CD4-positive, alpha-beta T cell (primary cell): ENCODE results near the gene ENOX1. TPM values are rescaled to one million over a fixed set of nuclear protein-coding genes. Genes with fewer than 3 reads are reported as not detected.
"Not testable (repeated sequence)": the region's sequence is repeated elsewhere in the genome, so short reads cannot be mapped to it uniquely, and the experiment has no call there.

Experiments used
- ATAC-seq: fragments of 200-7000 bp; cut with Tn5 transposase; one replicate; pipeline ENCODE4 v1.10.0; 2022; ENCODE audit warnings: mild to moderate bottlenecking; ENCODE audit not compliant: poor library complexity
- CTCF ChIA-PET: fragments of 350-600 bp; sonication (Branson Sonifier 250); formaldehyde crosslinking; loops from one replicate; lab custom pipeline; 2021; ENCODE audit warnings: antibody characterized with exemption, inconsistent platforms; lab: Charles Lee
- POLR2A ChIA-PET: fragments of 350-600 bp; sonication (Branson Sonifier 250); formaldehyde crosslinking; loops from one replicate; lab custom pipeline; 2021; ENCODE audit warnings: antibody characterized with exemption, inconsistent platforms; lab: Charles Lee
- DNase-seq, 14 experiments: peaks; one replicate each; pipeline ENCODE4 v3.0.0-alpha.2; 2013 to 2020; ENCODE audit warnings: mixed read lengths in 2 of 14
- H3K27ac ChIP-seq, 2 donors: one replicate each; pipeline versions ENCODE4 v1.5.1 to v1.7.0; 2013; ENCODE audit warnings: low read length in 2 of 2, low read depth in 1 of 2, mild to moderate bottlenecking in 1 of 2
- H3K27me3 ChIP-seq, 2 experiments: 1 replicate in 1 of 2; 2 replicates in 1 of 2; pipeline versions ENCODE4 v1.6.1 to v1.7.0; 2013; ENCODE audit warnings: low read length in 2 of 2, control low read depth in 1 of 2, mild to moderate bottlenecking in 1 of 2, moderate library complexity in 1 of 2; ENCODE audit not compliant: insufficient read depth in 2 of 2, control insufficient read depth in 1 of 2
- H3K36me3 ChIP-seq: one replicate; pipeline ENCODE4 v1.6.1; 2013; ENCODE audit warnings: low read length, control low read depth; ENCODE audit not compliant: insufficient read depth
- H3K4me1 ChIP-seq: one replicate; pipeline ENCODE4 v1.6.1; 2013; ENCODE audit warnings: low read length, control low read depth; ENCODE audit not compliant: insufficient read depth
- H3K4me3 ChIP-seq: one replicate; pipeline ENCODE4 v1.5.1; 2013; ENCODE audit warnings: mild to moderate bottlenecking, low read length, moderate library complexity
- H3K9me3 ChIP-seq, 2 experiments: 1 replicate in 1 of 2; 2 replicates in 1 of 2; pipeline versions ENCODE4 v1.6.1 to v1.7.0; 2013; ENCODE audit warnings: low read length in 2 of 2, mild to moderate bottlenecking in 2 of 2, control low read depth in 1 of 2, moderate library complexity in 1 of 2; ENCODE audit not compliant: control insufficient read depth in 1 of 2, insufficient read depth in 1 of 2
- H3K27ac Mint-ChIP-seq: one replicate; pipeline ENCODE4 v1.8.0; 2020; ENCODE audit warnings: mixed read lengths
- H3K27me3 Mint-ChIP-seq: one replicate; pipeline ENCODE4 v1.8.0; 2021; ENCODE audit warnings: mixed read lengths
- H3K36me3 Mint-ChIP-seq: one replicate; pipeline ENCODE4 v1.8.0; 2021; ENCODE audit warnings: low read depth, mixed read lengths
- H3K4me1 Mint-ChIP-seq: one replicate; pipeline ENCODE4 v1.8.0; 2021; ENCODE audit warnings: low read depth, mixed read lengths
- H3K4me3 Mint-ChIP-seq: one replicate; pipeline ENCODE4 v1.8.0; 2020; ENCODE audit warnings: mild to moderate bottlenecking, mixed read lengths
- H3K9me3 Mint-ChIP-seq: one replicate; pipeline ENCODE4 v1.8.0; 2020; ENCODE audit warnings: mixed read lengths
- intact Hi-C, 2 experiments: fragments of 100-400 bp; cut with DNase I in 1 of 2; cut with micrococcal nuclease in 1 of 2; formaldehyde crosslinking; loops; one replicate each; pipeline versions ENCODE4 v1.15.1 to v1.9.0; 2023 to 2025; cut with DNase I, micrococcal nuclease
- total RNA-seq, 174 experiments: library from RNA in 2 of 174; stranded (reverse) in 2 of 174; gene quantifications; one replicate each; pipeline ENCODE4 v1.2.3 and lab custom pipeline; 2021 to 2026
- TF ChIP-seq, protein P1 (sequence below): fragments of 200-600 bp; IDR thresholded peaks from one replicate; pipeline ENCODE4 v1.8.0; 2022; ENCODE audit warnings: antibody characterized with exemption, mild to moderate bottlenecking

Gene ENOX1
- total RNA-seq, 2 experiments from 2014 or later, result not detected

GRCh38 chr13:43830497-43830881, 43.7 kb upstream of the ENOX1 start:
- Mint-ChIP-seq H3K27me3 (peaks cover 10% of the 10 kb centered on the region), H3K4me3 (no peak overlapping the region), H3K36me3 (no peaks in the 10 kb centered on the region), H3K4me1 (no peaks in the 10 kb centered on the region), H3K27ac (no peak overlapping the region), H3K9me3 (no peaks in the 10 kb centered on the region)
- ATAC-seq (no peak), DNase-seq (peak in 2 of 14 experiments; percentile 13 to 14)
- ChIA-PET POLR2A (no interaction called here), CTCF (no interaction called here)
- no peaks in the 10 kb centered on the region for H3K27me3 ChIP-seq
- intact Hi-C loops, result no loop called here
- no peaks in the 10 kb centered on the region for H3K9me3 ChIP-seq
- H3K36me3 ChIP-seq, result no peaks in the 10 kb centered on the region
- no peaks in the 10 kb centered on the region for H3K4me1 ChIP-seq
- TF ChIP-seq, protein P1, sequence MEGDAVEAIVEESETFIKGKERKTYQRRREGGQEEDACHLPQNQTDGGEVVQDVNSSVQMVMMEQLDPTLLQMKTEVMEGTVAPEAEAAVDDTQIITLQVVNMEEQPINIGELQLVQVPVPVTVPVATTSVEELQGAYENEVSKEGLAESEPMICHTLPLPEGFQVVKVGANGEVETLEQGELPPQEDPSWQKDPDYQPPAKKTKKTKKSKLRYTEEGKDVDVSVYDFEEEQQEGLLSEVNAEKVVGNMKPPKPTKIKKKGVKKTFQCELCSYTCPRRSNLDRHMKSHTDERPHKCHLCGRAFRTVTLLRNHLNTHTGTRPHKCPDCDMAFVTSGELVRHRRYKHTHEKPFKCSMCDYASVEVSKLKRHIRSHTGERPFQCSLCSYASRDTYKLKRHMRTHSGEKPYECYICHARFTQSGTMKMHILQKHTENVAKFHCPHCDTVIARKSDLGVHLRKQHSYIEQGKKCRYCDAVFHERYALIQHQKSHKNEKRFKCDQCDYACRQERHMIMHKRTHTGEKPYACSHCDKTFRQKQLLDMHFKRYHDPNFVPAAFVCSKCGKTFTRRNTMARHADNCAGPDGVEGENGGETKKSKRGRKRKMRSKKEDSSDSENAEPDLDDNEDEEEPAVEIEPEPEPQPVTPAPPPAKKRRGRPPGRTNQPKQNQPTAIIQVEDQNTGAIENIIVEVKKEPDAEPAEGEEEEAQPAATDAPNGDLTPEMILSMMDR, result no peak
- H3K27ac ChIP-seq, result no peak overlapping the region
- no peak overlapping the region for H3K4me3 ChIP-seq

DNA sequence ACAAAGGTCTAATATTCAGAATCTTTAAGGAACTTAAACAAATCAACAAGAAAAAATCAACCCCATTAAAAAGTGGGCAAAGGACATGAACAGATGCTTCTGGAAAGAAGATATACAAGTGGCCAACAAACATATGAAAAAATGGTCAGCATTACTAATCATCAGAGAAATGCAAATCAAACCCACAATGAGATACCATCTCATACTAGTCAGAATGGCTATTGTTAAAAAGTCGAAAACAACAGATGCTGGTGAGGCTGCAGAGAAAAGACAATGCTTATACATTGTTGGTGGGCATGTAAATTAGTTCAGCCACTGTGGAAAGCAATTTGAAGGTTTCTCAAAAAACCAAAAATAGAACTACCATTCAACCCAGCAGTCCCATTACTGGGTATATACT, 37.9 kb upstream of the ENOX1 start:
- H3K4me1 Mint-ChIP-seq, H3K9me3 Mint-ChIP-seq, POLR2A ChIA-PET, H3K36me3 ChIP-seq, H3K27ac ChIP-seq, ATAC-seq, DNase-seq, CTCF ChIA-PET, H3K4me1 ChIP-seq, H3K36me3 Mint-ChIP-seq, intact Hi-C loops, H3K9me3 ChIP-seq, H3K27me3 ChIP-seq, H3K27ac Mint-ChIP-seq, H3K4me3 Mint-ChIP-seq, H3K27me3 Mint-ChIP-seq, H3K4me3 ChIP-seq: not testable (repeated sequence)

GRCh38 chr13:43822969-43823368, 36.2 kb upstream of the ENOX1 start:
- CTCF ChIA-PET, result no interaction called here
- no peak for DNase-seq
- no peaks in the 10 kb centered on the region for H3K4me1 Mint-ChIP-seq
- TF ChIP-seq, protein P1, result no peak
- H3K4me3 ChIP-seq, result no peak overlapping the region
- H3K36me3 ChIP-seq, result no peaks in the 10 kb centered on the region
- no peaks in the 10 kb centered on the region for H3K36me3 Mint-ChIP-seq
- peaks cover 14% of the 10 kb centered on the region for H3K27me3 Mint-ChIP-seq
- no peaks in the 10 kb centered on the region for H3K27me3 ChIP-seq
- H3K27ac Mint-ChIP-seq, result no peak overlapping the region
- H3K27ac ChIP-seq, result no peak overlapping the region
- H3K9me3 Mint-ChIP-seq, result no peaks in the 10 kb centered on the region
- POLR2A ChIA-PET, result no interaction called here
- no peaks in the 10 kb centered on the region for H3K4me1 ChIP-seq
- H3K9me3 ChIP-seq, result no peaks in the 10 kb centered on the region
- ATAC-seq, result no peak
- H3K4me3 Mint-ChIP-seq, result no peak overlapping the region
- intact Hi-C loops, result no loop called here

GRCh38 chr13:43816401-43816889, 29.7 kb upstream of the ENOX1 start:
- CTCF ChIA-PET, result no interaction called here

More at GRCh38 chr13:43816401-43816889, 29.7 kb upstream of the ENOX1 start:
- H3K27ac ChIP-seq, result no peak overlapping the region
- no peak overlapping the region for H3K4me3 ChIP-seq
- H3K27ac Mint-ChIP-seq, result no peak overlapping the region
- no peaks in the 10 kb centered on the region for H3K9me3 Mint-ChIP-seq
- intact Hi-C loops, result no loop called here
- POLR2A ChIA-PET, result no interaction called here
- H3K4me3 Mint-ChIP-seq, result no peak overlapping the region
- H3K36me3 ChIP-seq, result no peaks in the 10 kb centered on the region
- H3K4me1 ChIP-seq, result no peaks in the 10 kb centered on the region
- TF ChIP-seq, protein P1, result no peak
- no peaks in the 10 kb centered on the region for H3K36me3 Mint-ChIP-seq
- peaks cover 0 to 5% of the 10 kb centered on the region in 2 experiments for H3K27me3 ChIP-seq
- H3K9me3 ChIP-seq, result no peaks in the 10 kb centered on the region
- no peak for ATAC-seq
- H3K4me1 Mint-ChIP-seq, result no peaks in the 10 kb centered on the region
- no peak for DNase-seq
- H3K27me3 Mint-ChIP-seq, result peaks cover 36% of the 10 kb centered on the region
